ENCODE results near the gene SPCS3.

Gene SPCS3

DNA sequence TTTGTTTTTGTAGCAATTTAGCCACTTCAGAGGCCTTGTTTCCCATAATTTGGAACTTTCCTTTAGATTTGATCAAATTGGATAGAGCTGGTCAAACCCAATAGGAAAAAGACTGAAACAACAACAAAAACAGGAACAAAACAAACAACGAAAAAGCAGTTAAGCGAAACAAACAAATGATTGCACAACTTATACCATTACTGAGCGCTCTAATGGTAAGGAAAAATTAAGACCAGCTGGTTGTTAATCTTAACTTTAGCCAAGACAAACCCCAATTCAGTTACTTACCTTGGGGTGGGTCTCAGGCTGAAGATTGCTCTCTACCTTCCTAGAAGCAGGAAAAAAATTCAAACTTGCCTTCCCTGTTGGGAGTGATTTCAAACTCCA lies 38.3 kb downstream of the SPCS3 start:
- Mint-ChIP-seq H3K4me1 (no peaks in the 10 kb centered on the region), H3K27ac (no peak overlapping the region), H3K4me3 (no peak overlapping the region), H3K27me3 (no peaks in the 10 kb centered on the region), H3K9me3 (peaks cover 0 to 3% of the 10 kb centered on the region in 2 donors)
- ATAC-seq (no peak), DNase-seq (no peak)

DNA sequence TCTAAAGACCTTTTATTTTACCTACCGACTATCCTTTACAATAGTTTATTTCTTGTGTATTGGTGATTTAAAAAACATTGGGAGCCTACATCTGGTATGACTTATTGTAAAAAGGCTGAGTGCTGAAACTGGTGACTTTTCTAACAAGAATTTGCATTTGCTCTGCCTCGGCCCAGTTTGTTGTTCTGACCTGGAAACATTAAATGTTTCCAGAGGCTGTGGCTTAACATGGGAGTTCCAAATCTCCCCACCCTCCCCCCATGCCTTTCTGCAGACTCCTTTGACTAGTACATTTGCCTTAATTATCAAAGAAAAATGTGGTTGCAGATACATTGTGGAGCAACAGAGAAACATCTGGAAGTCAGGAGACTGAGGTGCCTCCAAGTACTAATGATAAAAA lies 39.8 kb downstream of the SPCS3 start:
- Mint-ChIP-seq H3K27ac (no peak overlapping the region), H3K4me1 (no peaks in the 10 kb centered on the region), H3K9me3 (no peaks in the 10 kb centered on the region), H3K27me3 (no peaks in the 10 kb centered on the region), H3K4me3 (no peak overlapping the region)
- ATAC-seq = no peak
- no peak for DNase-seq

DNA sequence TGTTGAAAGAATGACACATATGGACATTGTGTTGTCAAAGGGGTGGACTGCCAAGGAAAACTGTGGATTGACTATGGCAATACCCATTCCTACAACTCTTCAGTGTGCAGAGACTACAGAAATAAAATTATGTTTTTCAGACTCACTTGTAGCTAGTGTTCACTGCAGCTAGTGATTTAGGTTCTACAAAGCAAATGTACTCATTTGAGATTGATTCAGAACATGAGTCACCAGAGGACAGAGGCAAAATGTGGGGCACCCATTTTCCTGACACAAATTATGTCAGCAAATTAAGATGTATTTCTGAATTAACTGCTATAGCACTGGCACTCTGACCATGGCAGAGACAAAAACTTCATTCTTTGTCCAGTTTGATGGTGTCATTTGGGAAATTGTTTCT lies 40.7 kb downstream of the SPCS3 start:
- no peaks in the 10 kb centered on the region for H3K9me3 Mint-ChIP-seq
- no peak for ATAC-seq
- no peak overlapping the region for H3K27ac Mint-ChIP-seq
- DNase-seq = no peak
- H3K4me3 Mint-ChIP-seq = no peak overlapping the region
- H3K4me1 Mint-ChIP-seq = no peaks in the 10 kb centered on the region
- H3K27me3 Mint-ChIP-seq = no peaks in the 10 kb centered on the region

DNA sequence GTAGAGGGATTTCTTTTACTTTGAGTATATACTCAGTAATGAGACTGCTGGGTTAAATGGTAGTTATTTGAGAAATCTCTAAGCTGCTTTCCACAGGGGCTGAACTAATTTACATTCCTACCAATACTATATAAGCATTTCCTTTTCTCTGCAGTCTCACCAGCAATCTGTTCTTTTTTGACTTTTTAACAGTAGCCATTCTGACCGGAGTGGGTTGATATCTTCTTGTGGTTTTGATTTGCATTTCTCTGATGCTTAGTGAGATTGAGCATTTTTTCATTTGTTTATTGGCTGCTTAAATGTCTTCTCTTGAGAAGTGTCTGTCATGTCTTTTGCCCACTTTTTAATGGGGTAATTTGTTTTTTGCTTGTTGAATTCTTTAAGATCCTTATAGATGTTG lies 43.3 kb downstream of the SPCS3 start:
- Mint-ChIP-seq H3K27me3 (no peaks in the 10 kb centered on the region), H3K27ac (no peak overlapping the region), H3K4me1 (no peaks in the 10 kb centered on the region), H3K4me3 (no peak overlapping the region), H3K9me3 (peaks cover 0 to 16% of the 10 kb centered on the region in 2 donors)
- DNase-seq (no peak), ATAC-seq (no peak)

DNA sequence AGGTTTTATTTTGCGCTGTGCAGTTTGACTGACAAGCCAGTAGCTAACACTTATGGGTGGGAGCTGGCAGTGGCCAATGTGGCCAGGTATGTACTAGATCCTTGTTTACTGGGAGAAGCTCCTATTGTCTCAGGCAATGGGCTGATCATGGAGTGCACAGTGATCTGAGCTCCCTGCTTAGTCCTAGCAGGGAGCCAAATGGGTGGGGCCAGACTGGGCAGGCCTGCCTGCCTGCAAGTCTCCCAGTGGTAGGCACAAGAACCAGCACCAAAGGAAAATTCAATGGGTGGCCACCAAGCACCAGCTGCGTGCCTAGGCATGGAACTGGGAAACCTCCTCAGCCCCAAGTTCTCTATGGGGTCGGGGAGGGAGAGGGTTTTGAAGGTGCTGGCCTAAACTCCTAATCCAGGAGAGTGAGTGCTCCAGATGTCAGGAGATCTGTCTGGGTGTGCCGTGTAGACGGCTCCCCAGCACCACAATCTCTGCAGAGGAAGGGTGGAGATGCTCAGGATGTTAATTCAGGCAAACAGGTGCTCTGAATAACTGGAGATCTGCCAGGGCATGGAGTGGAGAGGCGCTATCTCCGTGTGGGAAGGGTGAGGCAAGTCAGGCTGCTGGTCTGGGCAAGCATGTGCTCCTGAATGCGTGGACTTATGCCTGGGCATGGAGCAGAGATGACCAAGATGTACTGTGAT lies 48.2 kb downstream of the SPCS3 start:
- ATAC-seq (no peak), DNase-seq (no peak)
- peaks cover 0 to 19% of the 10 kb centered on the region in 2 donors for H3K9me3 Mint-ChIP-seq

DNA sequence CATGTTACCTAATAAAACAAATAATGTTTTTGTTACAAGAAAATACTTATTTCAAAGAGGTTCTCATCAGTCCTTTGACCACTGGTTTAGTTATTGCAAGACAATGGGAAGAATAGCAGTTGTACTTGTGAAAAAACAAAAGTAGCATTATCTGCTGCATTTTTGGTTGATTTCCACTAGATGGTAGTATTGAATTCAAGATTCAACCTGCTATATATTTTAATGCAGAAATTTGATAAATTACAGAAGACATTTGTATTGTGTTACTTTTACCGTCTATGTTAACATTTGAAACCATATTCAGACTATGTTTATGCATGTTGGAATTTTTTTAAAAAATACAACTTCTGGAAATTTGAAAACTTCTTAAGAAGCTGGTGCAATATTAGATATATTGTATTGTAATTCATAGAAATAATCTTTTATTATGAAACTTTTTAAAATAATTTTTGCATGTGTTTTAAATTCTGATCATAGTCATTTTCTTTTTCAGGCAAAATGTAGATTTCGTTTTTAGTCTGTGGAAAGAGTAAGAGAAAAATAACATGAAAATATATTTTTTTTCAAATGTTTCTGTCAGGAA lies 56.4 kb downstream of the SPCS3 start:
- DNase-seq (no peak), ATAC-seq (no peak)
- H3K9me3 Mint-ChIP-seq = no peaks in the 10 kb centered on the region
- no peak overlapping the region for H3K27ac Mint-ChIP-seq
- H3K4me3 Mint-ChIP-seq = no peak overlapping the region
- H3K4me1 Mint-ChIP-seq = no peaks in the 10 kb centered on the region
- H3K27me3 Mint-ChIP-seq = no peaks in the 10 kb centered on the region

More for the DNA sequence above, 48.2 kb downstream of the SPCS3 start:
- Mint-ChIP-seq H3K4me1 (no peaks in the 10 kb centered on the region), H3K4me3 (no peak overlapping the region), H3K27me3 (no peaks in the 10 kb centered on the region), H3K27ac (no peak overlapping the region)

DNA sequence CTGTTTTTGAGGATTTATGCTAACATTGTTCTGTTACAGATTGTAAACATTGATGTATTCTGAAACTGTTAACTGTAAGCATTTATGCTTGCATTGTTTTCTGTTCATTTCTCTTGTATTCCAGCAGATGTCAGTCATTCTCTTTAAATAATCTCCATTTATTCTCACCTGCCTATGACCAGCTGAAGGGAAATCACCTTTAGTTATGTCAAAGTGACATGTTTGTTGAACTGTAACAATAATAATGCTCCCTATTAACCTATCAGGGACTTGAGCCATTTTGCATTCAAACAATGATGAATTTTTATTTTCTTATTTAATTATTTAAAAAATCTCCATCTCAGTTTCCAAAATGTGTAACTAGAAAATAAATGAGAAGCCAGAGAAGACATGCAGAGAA lies 58.0 kb downstream of the SPCS3 start:
- ATAC-seq (peak; percentile 66), DNase-seq (no peak)
- Mint-ChIP-seq H3K27me3 (no peaks in the 10 kb centered on the region), H3K4me1 (no peaks in the 10 kb centered on the region), H3K4me3 (no peak overlapping the region), H3K27ac (no peak overlapping the region), H3K9me3 (no peaks in the 10 kb centered on the region)

DNA sequence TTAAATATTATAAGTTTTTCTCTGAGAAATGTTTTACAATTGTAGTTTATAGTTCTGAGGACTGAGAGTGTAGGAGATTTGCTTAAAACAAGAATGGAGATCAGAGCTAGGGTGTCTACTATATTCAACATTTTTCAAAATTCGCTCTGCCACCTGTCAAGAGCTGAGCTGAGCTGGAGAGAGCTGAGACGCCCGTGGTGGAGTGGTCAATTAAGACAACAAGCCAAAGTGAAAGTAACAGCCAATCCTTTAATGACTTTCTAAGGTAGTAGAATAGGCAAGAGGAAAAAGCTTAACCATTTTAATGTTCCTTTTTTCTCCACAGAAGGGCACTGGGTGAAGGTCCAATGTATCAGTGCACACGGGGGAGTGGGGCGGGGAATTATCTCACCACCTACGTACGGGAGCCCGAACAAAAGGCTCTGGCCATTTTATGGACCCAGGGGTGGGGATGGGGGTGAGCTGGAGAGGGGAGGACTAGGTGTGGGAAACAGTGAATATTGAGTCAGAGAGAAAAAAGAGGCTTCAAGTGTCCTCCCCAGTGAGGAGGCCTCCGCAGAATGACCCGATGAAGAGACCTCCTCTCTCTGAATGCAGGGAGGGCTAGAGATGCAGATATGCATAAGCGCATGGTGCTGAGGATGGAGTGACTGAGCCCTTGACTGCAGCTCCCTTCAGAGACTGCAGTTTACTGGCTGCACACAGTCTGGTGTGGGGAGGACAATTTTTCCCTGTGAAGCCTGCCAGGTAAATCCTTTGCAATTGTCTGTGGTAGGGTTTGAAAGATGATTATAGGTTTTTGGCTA lies 60.8 kb downstream of the SPCS3 start:
- Mint-ChIP-seq H3K27me3 (no peaks in the 10 kb centered on the region), H3K27ac (peak overlapping the region in 1 of 2 donors; percentile 38), H3K4me3 (no peak overlapping the region), H3K4me1 (no peaks in the 10 kb centered on the region), H3K9me3 (no peaks in the 10 kb centered on the region)
- ATAC-seq = no peak
- DNase-seq = no peak

Measured in stimulated activated naive CD8-positive, alpha-beta T cell treated with anti-CD3 and anti-CD28 coated beads, Interleukin-15, amount 100 ng/mL, for 72 hours (primary cell).